NCI-H82 treated with DMSO at 0.1 percent for 48 hours (cell line): Measurements from ENCODE around the gene QKI.
"Not testable (repeated sequence)": the region's sequence is repeated elsewhere in the genome, so short reads cannot be mapped to it uniquely, and the experiment has no call there.

Experiments used
- DNase-seq: peaks from one replicate; lab custom pipeline; 2025; ENCODE audit not compliant: unreplicated experiment; lab: John Stamatoyannopoulos, UW

Gene QKI

DNA sequence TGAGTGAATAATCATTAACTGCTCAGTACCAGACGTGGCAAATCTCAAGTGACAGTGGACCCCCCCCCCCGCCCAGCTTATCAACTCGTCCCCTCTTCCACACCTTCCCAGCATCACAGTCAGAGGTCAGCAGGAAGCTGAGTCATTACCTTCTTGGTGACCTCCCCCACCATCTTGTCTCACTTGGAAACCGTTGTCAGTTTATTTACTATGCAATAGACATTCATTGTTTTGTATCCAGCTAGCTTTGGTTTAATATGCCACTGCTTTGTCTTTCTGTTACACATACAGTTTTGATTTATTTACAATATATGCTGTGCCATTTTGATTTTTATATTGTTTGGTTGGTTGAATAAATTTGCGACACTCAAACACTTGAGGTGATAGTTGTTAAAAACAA is 158.1 kb downstream of the QKI start:
- DNase-seq = no peak

DNA sequence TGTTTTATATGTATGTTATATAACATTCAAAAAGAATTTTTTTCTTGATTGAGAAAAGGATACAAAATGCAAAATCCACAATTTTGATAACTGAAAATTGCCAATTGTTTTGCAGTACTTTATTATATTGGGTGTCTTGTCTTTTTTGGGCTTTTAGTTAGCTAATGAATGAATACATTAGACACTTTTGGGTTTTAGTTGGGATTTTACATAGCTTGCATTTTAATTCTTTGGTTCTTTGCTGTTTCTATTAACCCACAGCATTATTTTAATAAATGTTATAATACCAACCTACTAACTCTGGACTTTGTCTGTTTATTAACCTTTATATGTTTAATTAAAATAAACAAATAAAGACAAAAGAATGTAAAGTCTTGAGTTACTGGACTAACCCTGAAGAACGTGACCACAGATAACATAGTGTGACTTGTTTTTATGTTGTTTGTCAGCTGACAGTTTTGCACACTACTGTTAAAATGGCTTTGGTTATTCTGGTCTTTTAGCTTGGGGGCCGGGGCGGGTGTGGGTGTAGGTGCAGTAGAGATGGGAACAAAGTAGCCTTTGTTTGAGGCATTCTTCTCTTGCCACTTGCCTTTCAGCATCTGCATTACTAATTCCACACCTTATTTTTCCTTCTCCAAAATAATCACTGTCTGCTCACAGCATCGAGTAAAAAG is 159.1 kb downstream of the QKI start:
- no peak for DNase-seq

DNA sequence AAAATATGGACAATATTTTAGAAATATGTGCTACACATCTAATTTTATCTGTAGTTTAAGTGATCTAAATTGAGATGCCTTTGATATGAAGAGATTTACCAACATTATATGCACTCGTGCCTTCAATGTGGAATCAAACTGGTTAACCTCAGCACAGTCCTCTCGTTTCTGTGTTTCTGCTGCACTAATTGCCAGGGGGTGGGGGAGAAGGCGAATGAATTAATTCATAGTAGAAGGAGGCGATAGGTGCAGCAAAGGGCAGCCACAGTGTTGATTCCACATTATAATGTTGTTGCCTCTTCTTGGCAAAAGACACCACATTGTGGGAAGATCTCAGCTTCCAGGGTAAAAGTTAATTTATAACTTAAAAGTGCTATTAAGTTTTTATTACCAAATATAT is 161.6 kb downstream of the QKI start:
- no peak for DNase-seq

DNA sequence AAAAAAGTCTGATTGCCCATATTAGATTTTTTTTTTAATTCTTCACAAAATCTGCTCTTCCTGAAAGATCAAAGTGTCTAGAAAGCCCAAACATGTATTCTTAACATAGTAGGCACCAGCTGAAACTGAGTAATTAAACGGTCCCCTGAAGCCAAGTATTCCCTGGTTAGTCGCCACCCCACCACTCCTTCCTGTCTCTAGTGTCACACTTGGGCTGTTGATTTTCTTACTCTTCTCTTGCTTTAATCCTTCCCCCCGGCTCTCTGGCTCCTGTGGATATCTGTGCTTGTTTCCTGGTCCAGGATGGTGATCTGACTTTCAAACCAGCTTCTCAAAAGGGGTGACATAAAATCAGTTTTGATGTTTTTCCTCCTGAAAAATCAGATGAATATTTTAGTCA is 162.9 kb downstream of the QKI start:
- DNase-seq = no peak

DNA sequence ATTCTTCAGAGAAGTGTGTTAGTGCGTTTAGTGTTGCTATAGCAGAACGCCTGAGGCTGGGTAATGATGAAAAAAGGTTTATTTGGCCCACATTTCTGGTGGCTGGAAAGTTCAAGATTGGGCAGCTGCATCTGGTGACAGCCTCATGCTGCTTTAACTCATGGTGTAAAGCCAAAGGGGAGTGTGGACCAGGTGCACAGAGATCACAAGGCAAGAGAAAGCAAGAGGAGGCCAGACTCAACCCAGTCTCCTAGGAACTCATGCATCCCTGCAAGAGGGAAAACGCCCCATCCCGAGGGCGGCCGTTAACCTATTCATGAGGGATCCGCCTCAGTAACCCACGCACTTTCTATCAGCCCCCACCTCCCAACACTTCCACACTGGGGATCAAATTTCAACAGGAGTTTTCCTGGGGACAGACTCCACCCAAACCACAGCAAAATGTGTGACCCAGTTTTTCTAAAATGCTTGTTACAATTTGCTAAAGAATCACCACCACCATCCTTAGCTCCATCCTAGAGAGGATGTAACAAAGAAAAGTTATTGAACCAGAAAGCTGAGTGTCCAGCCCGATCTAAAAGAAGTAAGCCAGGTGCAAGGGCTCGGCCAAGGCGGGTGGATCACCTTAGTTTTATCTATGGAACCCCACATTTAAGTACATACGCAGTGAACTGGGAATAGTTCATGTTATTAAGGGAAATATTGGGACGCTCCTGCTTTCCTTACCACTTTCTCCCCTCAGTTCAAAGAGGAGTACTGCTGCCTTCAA is 164.8 kb downstream of the QKI start:
- no peak for DNase-seq

DNA sequence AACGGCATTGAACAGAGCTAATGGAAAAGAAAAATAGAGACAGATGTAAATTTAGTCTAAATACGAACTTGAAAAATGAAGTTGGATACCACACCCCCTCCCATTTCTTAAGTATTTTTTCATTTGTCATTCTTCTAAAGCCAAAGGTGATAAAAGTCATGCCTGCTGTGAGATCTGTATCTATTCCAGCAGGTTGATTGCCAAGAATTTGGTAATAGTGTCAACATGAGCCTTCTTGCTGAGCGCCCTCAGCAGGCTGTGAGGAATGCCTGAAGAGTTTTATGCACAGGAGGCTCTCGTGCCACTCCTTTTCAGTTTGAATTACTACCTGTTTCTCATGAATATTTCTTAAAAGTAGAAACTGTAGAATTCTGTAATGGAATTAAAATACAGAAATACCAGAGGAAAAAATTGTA is 165.4 kb downstream of the QKI start:
- DNase-seq = no peak

DNA sequence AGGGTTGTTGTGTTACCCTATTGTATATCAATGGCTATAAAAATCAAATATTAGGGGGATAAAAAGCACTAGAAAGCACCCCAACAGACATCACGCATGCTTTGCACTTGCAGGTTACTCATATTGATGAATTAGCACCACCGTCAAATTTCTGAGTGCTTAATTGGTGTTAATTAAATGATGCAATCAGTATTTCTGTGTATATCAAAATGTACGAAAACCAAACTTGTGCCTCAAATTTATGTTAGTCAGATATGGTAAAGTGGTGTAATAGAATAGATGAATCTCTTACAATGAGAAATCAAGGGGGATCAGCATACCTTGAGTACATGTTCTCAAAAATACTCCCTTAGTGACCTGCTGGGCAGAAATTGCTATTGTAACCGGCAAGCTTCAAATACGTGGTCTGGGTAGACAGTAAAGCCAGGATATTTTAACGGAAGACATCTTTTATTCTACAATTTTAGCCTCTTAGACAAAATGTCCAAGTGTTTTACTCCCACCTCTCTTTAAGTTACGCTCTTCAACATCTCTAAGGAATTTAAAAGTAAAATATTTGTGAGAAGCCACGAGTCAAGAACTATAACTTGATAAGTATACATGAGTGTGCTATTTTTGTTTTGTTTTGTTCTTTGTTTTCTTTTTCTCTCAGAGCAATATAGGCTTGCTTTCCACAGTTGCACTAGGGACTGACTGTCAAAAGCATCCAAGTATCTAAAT is 166.0 kb downstream of the QKI start:
- no peak for DNase-seq

DNA sequence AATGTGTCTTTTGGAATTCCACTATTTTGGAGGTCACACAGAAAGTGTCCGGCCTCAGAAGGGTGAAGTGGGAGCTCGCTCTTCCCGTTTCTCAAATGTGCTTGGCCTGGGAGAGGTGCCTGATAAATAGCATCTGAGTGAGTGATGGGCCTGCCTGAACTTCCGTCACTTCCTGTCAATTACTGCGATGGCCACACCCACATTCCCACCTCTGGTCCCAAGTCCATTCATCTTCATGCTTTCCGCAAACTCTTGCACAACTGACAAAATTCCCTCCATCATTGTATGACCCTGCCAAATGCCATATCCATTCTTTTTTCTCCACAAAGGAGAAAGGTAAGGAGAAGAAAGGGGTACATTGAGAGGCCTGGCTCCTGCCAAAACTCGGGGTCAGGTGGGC is 169.0 kb downstream of the QKI start:
- no peak for DNase-seq

DNA sequence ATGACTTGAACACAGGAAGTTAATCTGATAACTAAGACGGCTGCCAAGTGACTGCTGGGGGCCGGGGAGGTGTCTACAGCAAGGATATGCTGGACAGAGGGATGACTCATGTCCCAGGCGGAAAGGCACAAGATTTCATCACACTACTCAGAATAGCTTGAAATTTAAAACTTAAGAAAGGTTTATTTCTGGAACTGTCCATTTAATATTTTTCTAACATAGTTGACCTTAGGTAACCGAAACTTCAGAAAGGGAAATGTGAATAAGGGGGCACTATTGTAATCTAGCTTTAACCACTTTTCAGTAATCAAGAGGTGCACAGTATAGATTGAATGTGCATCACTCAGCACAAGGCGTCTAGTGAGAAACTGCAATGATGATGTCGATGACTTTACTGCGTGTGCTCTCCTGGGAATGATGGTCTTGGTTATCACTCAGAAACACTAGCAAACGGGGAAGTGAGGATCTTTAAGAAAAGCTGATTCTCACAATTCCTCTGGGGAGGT is 171.5 kb downstream of the QKI start:
- DNase-seq = no peak

DNA sequence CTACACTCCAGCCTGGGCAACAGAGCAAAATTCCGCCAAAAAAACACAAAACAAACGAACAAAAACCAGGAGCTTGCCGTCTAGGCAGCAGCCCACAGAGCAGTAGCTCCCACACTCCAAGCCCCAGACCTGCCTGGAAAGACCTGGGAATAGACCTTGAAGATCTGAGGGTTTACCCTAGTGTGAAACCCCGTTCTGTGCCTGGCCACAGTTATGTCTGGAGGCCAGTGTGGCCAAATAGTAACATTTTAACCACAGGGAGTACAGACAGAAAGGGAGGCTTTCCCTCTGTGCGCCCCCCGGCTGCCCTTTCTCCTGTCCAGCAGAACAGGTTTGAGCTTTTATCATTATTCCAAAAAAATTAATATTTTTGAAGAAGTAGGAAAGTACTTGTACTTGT is 172.4 kb downstream of the QKI start:
- DNase-seq = no peak

DNA sequence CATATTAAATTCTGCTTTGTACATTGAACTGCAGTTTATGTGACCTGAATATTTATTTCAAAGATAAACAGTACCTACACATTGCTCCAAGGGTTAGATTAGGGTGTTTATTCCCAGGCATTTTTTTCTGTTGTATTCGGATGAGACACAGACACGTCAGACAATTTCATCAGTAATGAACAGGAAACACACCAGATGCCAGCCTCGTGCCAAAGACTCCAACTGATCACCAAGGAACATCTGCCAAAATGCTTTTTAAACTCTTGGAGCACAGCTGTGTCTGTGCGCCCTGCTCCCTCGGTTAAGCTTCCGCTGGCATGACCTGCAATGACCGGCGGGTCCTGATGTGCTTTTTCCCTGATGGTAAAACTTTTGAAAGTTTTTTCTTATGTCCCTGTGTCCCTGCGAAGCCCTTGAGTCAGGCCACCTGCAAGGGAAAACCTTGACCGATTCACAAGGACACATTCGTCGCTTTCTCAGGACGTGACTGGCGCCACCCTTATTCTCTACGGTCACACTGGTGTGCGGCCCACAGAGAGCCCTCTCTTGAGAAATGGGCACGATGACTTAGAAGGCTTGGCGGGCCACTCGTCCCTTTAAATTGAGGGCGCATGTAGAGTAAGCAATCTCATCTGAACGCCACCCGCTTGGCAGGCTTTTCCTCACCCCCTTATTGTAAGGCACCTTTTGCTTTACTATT is 173.9 kb downstream of the QKI start:
- DNase-seq = no peak

DNA sequence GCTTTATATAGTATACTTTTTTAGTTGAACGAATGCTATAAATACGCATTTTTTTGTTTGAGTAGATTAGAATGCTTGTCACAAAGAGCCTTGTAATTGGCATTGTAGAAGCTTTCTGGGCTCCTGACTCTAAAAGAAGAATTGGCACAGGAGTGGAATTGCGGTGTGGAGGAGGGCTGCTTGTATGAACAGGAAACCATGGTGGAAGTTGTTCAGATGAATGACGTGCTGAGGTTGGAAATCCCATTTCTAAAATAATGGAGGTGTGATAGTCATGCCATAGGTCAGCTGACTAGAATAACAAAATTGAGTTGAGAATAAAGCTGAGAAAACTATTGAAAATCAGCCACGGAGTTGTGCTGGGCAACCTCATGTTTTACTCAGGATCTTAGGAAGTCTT is 174.9 kb downstream of the QKI start:
- DNase-seq = no peak

DNA sequence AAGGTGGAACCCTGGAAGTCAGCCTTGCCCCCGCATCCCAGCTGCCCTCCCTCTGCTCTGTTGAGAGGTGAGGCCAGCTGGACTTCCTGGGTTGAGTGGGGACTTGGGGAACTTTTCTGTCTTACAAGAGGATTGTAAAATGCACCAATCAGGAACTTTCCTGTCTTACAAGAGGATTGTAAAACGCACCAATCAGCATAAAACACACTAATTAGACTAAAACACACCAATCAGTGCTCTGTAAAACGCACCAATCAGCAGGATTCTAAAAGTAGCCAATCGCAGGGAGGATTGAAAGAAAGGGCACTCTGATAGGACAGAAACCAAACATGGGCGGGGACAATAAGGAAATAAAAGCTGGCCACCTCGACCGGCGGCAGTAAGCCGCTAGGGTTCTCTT is 175.6 kb downstream of the QKI start:
- DNase-seq = not testable (repeated sequence)

DNA sequence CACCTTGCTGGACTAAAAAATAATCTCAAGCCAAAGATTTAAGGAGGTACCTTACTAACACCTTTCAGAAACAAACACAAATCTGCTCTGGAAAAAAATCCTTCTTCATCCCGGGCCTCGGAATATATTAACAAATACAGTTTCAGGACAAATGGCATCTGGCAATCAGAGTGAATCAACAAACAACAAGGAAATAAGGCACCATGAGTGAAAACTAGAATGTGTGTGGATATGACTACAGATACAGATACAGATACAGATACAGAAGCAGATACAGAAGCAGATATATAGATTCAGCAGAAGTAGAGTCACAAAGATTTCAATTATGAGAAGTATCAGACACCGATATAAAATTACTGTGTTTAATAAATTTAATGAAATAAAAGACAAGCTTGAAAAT is 178.4 kb downstream of the QKI start:
- DNase-seq = no peak

DNA sequence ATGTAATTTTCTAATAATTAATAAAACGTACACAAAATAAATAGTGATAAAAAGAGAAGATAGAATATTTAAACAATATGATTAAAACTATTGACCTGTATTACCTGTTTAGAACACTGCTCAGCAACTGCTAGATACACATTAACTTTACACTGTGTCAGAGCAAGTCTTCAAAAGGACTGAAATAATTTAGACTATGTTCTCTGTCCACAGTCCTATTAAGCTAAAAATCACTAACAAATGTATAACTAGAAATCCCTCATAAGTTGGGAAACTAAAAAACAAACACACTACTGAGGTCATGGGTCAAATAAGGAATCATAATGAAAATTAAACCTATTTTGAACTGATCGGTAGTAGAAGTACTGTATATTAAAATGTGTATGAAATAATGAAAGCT is 181.7 kb downstream of the QKI start:
- no peak for DNase-seq

DNA sequence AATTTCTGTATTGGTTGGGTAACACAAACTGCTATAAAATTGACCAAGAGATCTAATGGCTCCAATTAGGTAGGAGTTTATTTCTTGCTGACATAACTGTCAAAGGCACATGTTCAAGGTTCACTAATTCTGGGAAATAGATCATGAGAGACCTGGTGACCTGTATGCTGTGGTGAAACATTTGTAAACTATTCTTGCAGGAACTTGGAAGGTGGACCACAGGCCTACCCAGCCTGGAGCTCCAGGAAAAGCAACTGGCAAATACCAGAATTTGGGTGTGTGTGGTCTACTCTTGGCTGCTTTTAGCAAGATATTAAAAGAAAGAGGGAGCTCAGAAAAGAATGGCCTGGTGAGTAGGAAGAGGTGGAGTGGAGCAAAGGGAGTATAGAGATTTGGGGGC is 184.6 kb downstream of the QKI start:
- DNase-seq = no peak

DNA sequence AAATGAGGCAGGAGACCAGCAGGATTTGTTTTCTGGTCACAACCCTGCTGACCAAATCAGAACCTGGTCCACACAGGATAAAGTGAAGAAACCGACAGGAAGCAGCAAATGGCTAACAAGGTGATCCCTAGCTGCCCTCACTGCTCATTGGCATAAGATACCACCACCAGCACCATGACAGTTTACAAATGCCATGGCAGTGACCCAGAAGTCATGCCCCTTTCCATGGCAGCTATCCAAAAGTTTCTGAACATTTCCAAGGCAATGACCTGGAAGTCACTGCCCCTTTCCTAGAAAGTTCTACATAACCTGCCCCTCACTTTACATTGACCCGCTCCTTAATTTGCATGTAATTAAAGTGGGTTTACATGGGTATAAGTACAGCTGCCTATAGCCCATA is 185.2 kb downstream of the QKI start:
- no peak for DNase-seq

DNA sequence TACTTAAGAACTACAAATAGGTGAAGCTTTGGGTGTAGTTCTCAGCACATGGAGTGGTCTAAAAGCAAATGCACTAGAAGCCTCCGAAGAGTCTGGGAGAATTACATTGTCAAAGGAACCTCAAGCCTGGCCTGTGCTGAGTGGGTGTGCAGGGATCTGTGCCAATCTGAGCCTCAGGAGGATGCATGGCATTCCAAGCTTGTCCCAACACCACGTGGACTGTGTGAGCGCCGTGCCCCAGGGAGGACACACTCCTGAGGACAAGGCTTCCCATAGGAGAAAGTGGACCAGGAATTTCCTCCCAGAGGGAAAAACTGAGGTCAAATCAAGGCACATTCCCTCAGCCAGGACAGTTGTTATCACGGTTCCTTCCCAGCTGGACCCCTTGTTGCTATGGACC is 185.8 kb downstream of the QKI start:
- DNase-seq = no peak

DNA sequence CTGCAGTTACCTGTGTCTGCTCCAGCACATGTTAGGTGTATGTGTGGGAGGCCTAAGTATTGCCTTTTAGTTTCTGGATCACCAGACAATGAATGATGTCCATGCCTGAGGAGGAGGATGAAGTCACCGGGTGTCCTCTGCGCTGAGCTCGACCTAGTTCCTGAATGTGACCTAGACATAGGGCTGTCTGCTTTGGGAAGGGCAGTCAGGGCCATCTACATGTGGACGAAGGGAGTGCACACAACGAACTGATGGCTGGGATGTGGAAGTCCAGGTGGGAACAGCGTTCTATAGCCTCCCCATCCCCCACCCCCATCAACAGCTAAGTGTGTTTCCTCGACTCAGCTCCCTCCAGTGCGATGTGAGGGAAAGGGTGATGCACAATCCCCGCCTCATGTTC is 186.3 kb downstream of the QKI start:
- DNase-seq = no peak

DNA sequence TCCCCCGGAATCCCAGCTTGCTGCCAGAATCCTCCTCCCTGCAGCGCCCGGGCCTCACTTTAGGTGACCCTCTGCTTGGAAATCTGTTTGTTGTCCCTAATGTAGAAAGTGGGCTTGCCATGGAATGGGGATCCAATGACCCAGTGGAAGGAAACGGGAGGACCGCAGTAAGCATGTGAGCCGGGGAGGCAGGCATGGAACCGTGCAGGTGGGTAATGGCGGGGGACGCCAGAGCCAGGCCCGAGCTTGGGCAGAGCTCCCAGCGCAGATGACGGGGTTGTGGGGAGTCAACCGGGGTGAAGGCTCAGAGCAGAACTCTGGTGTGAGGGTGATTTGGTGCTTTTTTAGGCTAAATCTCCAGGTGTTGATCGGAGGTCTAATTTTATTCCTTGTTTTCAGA is 188.3 kb downstream of the QKI start:
- DNase-seq = no peak

DNA sequence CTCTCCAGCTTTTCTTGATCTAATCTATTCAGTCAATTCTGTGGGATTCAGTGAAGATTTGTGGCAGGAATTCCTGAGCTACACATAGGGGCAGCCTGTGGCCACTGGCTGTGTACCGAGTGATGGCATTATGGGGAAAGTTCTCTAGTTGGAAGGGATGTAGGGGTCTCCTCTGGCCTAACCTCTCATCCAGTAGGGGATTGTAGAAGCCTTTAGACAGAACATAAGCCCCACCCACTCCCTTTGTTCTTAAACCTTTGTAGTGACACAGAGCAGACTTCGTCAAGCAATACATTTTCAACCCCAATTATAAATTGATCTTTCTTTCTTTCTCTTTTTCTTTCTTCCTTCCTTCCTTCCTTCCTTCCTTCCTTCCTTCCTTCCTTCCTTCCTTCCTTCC is 188.9 kb downstream of the QKI start:
- no peak for DNase-seq
